NCI-H146 (cell line): ENCODE results near the gene HBZ.
A peak's percentile ranks its signal among the peaks of the same experiment; 100 is the strongest.
"Not testable (repeated sequence)": the region's sequence is repeated elsewhere in the genome, so short reads cannot be mapped to it uniquely, and the experiment has no call there.

Experiments used
- DNase-seq: peaks from one replicate; lab custom pipeline; 2025; lab: John Stamatoyannopoulos, UW

The HBZ gene

GRCh38 chr16:138049-138417 lies 14.4 kb upstream of the HBZ start:
- DNase-seq: peak; percentile 29

GRCh38 chr16:140175-140857 lies 12.1 kb upstream of the HBZ start:
- no peak for DNase-seq

GRCh38 chr16:142405-142967 lies 10.0 kb upstream of the HBZ start:
- no peak for DNase-seq

GRCh38 chr16:143047-143446 lies 9.4 kb upstream of the HBZ start:
- DNase-seq: no peak

GRCh38 chr16:143456-143855 lies 9.0 kb upstream of the HBZ start:
- DNase-seq: no peak

- DNase-seq: no peak
Observed at GRCh38 chr16:144797-145252, 7.6 kb upstream of the HBZ start.

- DNase-seq: no peak
Observed at GRCh38 chr16:146646-147045, 5.8 kb upstream of the HBZ start.

- DNase-seq: peak; percentile 62
Observed at GRCh38 chr16:149024-149660, 3.3 kb upstream of the HBZ start.

- DNase-seq: not testable (repeated sequence)
Observed at GRCh38 chr16:153129-153521, 681 bp downstream of the HBZ start.

- DNase-seq: not testable (repeated sequence)
Observed at GRCh38 chr16:153550-154216, 1.2 kb downstream of the HBZ start.

GRCh38 chr16:154217-155030 lies 2.0 kb downstream of the HBZ start:
- peak; percentile 39 for DNase-seq

- no peak for DNase-seq
Observed at GRCh38 chr16:155031-155398, 2.6 kb downstream of the HBZ start.

- no peak for DNase-seq
Observed at GRCh38 chr16:159136-159849, 6.8 kb downstream of the HBZ start.

- DNase-seq: not testable (repeated sequence)
Observed at GRCh38 chr16:160242-160641, 7.8 kb downstream of the HBZ start.

- no peak for DNase-seq
Observed at GRCh38 chr16:160691-161190, 8.3 kb downstream of the HBZ start.

- no peak for DNase-seq
Observed at GRCh38 chr16:162271-162991, 10.0 kb downstream of the HBZ start.

GRCh38 chr16:163139-163538 lies 10.7 kb downstream of the HBZ start:
- not testable (repeated sequence) for DNase-seq

GRCh38 chr16:163696-164095 lies 11.3 kb downstream of the HBZ start:
- not testable (repeated sequence) for DNase-seq

GRCh38 chr16:164134-164823 lies 11.8 kb downstream of the HBZ start:
- not testable (repeated sequence) for DNase-seq
